Natural killer cell treated with Interleukin-12 subunit alpha and Interleukin-12 subunit beta and Interleukin-15 and Interleukin-18, amount 100 ng/mL, for 72 hours (primary cell): ENCODE measurements around the gene CAPRIN1. TPM values are rescaled to one million over a fixed set of nuclear protein-coding genes. Genes with fewer than 3 reads are reported as not detected.
A peak's percentile ranks its signal among the peaks of the same experiment; 100 is the strongest.

ENCODE experiments used
- ATAC-seq, 2 donors: fragments of 150-1000 bp; cut with Tn5 transposase in 1 of 2; sonication (Bioruptor Pico), chemical (Tn5 transposase) in 1 of 2; 2 replicates each; pipeline ENCODE4 v1.10.0; 2021
- DNase-seq: peaks from one replicate; pipeline ENCODE4 v3.0.0; 2022; ENCODE audit warnings: low spot score
- H3K27ac Mint-ChIP-seq, 2 donors: 1 replicate in 1 of 2; 2 replicates in 1 of 2; pipeline ENCODE4 v1.8.0; 2022; ENCODE audit warnings: mixed read lengths in 2 of 2, mild to moderate bottlenecking in 1 of 2, moderate library complexity in 1 of 2
- H3K27me3 Mint-ChIP-seq, 2 donors: 1 replicate in 1 of 2; 2 replicates in 1 of 2; pipeline ENCODE4 v1.8.0; 2022; ENCODE audit warnings: mixed read lengths in 2 of 2
- H3K36me3 Mint-ChIP-seq: one replicate; pipeline ENCODE4 v1.8.0; 2022; ENCODE audit warnings: mixed read lengths
- H3K4me1 Mint-ChIP-seq, 2 donors: 1 replicate in 1 of 2; 2 replicates in 1 of 2; pipeline ENCODE4 v1.8.0; 2022; ENCODE audit warnings: low read depth in 2 of 2, mixed read lengths in 2 of 2, mild to moderate bottlenecking in 1 of 2
- H3K4me3 Mint-ChIP-seq: one replicate; pipeline ENCODE4 v1.8.0; 2022; ENCODE audit warnings: mixed read lengths
- H3K9me3 Mint-ChIP-seq: 2 replicates; pipeline ENCODE4 v1.8.0; 2022; ENCODE audit warnings: mixed read lengths
- total RNA-seq, 2 donors: library from RNA; stranded (reverse); gene quantifications; one replicate each; pipeline ENCODE4 v1.2.3, GENCODE V29; 2022

Gene CAPRIN1
- total RNA-seq, 2 donors from 2014 or later: 228 to 234 TPM

DNA sequence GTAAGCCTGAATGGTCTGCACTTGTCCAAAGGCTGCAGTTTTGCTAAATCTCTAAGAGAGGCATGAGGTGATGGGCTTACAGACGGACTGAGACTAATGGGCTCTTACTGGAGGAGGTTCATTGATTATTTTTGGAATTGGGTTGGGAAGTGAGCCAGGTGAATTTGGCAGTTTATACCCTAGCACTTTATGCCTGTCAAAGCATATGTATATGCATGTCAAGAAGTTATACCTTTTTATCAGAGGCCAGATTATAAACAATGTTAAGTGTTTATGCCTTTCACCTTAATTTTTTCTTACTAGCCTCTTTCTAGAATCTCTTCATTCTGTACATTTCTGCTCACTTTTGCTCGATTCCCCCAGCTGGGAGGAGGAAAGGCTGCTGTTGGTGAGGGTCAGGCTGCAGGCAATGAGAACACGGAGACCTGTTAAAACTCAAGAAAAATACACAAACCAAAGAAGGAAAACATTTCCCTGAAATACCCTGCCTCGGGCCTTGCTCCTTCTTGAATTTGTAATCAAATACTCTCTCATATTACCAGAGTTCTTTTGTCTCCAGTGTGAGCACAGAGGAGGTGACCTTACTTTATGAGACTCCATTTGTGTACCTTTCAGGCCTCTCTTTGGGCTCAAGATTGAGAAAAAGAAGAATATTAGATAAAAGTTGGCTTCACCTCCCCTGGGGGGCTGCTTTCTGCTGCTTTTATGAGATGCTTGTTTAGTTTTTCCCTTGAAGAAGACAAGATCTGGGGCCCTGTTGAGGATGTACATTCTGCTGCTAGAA, 73.5 kb downstream of the CAPRIN1 start:
- no peak overlapping the region for H3K27ac Mint-ChIP-seq
- ATAC-seq (no peak), DNase-seq (no peak)
- no peaks in the 10 kb centered on the region for H3K9me3 Mint-ChIP-seq
- peaks cover 0 to 3% of the 10 kb centered on the region in 2 donors for H3K4me1 Mint-ChIP-seq
- H3K4me3 Mint-ChIP-seq: no peak overlapping the region
- peaks cover 43% of the 10 kb centered on the region for H3K36me3 Mint-ChIP-seq
- no peaks in the 10 kb centered on the region for H3K27me3 Mint-ChIP-seq

DNA sequence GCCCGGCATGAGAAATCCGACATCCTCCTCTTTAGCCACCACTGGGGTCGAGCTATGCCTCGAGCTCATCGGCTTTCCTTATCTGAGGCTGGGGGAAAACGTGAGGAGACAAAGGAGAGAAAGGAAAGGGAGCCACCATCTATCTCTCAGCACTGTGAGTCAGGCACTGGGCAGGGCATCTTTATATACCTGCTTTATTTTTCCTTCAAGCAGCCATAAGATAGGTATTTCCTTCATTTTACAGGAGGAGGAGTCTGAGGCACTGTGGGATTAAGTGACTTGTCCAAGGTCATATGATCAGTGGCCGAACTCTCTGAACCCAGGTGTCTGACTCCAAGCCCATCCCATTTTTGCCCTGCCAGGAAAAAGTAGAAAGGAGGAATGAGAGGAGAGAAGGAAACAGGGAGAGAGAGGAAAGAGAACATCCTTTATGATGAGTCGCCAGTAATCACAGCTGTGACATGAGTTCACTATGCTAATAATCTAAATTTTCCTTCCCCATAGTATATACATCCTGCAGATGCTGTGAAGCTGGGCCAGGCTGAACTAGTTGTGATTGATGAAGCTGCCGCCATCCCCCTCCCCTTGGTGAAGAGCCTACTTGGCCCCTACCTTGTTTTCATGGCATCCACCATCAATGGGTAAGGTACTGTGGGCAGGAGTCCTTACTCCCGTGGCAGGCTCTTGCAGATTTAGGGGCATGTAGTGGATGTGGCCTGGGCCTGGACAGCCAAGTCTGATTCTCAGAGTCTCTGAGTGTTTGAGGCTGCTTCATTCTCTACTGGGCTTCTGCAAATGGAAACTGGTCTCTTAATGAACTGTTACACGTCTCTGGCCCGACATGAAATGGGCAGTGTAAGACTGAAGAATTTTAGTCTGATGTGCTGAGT, 75.7 kb downstream of the CAPRIN1 start:
- ATAC-seq: no peak
- H3K36me3 Mint-ChIP-seq: peaks cover 36% of the 10 kb centered on the region
- DNase-seq: no peak
- H3K4me1 Mint-ChIP-seq: peaks cover 0 to 4% of the 10 kb centered on the region in 2 donors
- no peak overlapping the region for H3K4me3 Mint-ChIP-seq
- no peaks in the 10 kb centered on the region for H3K9me3 Mint-ChIP-seq
- H3K27ac Mint-ChIP-seq: no peak overlapping the region
- H3K27me3 Mint-ChIP-seq: no peaks in the 10 kb centered on the region

DNA sequence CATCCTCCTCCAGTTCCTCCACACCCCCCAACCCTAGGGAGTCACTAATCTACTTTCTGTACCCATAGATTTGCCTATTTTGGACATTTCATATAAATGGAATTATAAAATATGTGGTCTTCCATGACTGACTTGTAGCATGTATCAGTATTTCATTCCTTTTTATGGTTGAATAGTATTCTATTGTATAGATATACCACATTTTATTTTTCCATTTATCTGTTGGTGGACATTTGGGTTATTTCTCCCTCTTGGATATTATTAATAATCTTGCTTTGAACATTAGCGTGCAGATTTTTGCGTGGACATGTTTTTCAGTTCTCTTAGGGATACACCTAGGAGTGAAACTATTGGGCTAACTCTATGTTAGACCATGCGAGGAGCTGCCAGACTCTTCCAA, 77.3 kb downstream of the CAPRIN1 start:
- no peak overlapping the region for H3K4me3 Mint-ChIP-seq
- no peaks in the 10 kb centered on the region for H3K9me3 Mint-ChIP-seq
- peaks cover 39% of the 10 kb centered on the region for H3K36me3 Mint-ChIP-seq
- DNase-seq (no peak), ATAC-seq (no peak)
- no peaks in the 10 kb centered on the region for H3K27me3 Mint-ChIP-seq
- peaks cover 0 to 6% of the 10 kb centered on the region in 2 donors for H3K4me1 Mint-ChIP-seq
- no peak overlapping the region for H3K27ac Mint-ChIP-seq

DNA sequence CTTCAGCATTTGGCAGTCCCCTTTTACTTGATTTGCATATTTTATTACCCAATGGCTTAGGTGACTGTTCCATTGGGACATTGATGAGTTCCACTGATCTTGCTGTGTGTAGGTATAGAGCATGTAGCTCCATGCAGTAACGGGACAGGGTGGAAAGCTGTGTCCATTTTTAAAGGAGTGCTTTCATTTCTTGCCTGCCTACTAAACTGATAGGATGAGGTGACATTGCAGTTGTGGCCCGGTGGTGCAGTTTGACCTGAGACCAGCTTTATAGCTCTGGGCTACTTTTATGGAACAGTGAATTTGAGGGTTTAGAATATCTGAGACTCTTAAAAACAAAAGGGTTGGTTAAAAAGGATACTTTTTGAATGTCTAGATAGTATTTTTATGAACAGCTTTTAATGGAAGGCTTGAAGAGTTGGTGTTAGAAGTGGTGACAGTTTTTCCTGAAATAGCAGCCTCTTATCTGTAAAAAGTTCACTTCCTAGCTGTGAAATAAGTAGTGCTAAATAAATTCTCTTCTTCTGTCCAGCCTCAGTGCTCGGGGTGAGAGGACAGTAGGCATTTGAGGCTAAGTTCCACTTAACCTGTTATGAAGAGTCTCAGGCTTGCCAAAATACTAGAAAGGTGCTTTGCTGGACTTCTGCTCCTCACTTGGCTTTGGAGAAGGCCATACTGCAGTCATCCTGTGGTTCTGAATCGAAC, 80.9 kb downstream of the CAPRIN1 start:
- no peak overlapping the region for H3K4me3 Mint-ChIP-seq
- peaks cover 28% of the 10 kb centered on the region for H3K36me3 Mint-ChIP-seq
- no peaks in the 10 kb centered on the region for H3K9me3 Mint-ChIP-seq
- DNase-seq (no peak), ATAC-seq (no peak)
- H3K27ac Mint-ChIP-seq: no peak overlapping the region
- no peaks in the 10 kb centered on the region for H3K27me3 Mint-ChIP-seq
- H3K4me1 Mint-ChIP-seq: peaks cover 0 to 6% of the 10 kb centered on the region in 2 donors

DNA sequence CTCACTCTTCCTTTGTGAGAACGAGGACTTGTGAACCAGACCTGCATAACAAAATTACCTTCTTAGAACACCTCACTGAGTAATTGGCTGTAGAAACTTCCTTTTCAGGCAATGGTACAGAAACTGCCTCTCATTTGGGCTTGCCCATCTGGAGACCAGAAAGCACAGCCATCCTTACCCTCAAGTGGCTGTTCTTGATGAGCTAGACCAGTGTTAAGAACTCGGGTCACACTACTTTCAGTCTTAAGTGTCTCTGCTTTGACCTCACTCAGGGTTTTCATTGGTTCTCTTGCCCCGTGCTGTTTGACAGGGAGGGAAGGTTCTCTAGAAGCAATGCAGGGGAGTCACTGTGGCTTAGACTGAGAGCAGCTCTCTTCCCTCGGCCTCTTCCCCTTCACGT, 83.2 kb downstream of the CAPRIN1 start:
- no peaks in the 10 kb centered on the region for H3K9me3 Mint-ChIP-seq
- no peak overlapping the region for H3K4me3 Mint-ChIP-seq
- H3K27me3 Mint-ChIP-seq: no peaks in the 10 kb centered on the region
- H3K27ac Mint-ChIP-seq: no peak overlapping the region
- peaks cover 0 to 12% of the 10 kb centered on the region in 2 donors for H3K4me1 Mint-ChIP-seq
- H3K36me3 Mint-ChIP-seq: peaks cover 36% of the 10 kb centered on the region
- ATAC-seq (peak in 1 of 2 donors; percentile 59), DNase-seq (no peak)

DNA sequence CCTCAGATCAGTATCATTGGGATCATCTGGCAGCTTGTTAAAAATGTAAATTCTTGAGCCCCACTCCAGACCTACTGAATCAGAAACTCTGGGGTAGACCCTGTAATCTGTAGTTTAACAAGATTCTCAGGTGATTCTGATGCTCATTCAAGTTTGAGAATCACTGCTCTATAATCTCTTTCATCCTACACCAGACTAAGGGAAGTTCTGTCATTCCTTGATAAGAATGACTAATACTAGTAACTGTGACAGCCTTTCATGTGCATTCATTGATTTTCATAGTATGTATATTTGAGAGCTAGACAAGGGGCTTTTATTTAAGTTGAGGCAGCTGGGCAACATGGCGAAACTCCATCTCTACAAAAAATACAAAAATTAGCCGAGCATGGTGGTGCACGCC, 83.9 kb downstream of the CAPRIN1 start:
- DNase-seq (no peak), ATAC-seq (peak in 1 of 2 donors; percentile 68)
- Mint-ChIP-seq H3K36me3 (peaks cover 36% of the 10 kb centered on the region), H3K4me1 (peaks cover 0 to 12% of the 10 kb centered on the region in 2 donors), H3K9me3 (no peaks in the 10 kb centered on the region), H3K27me3 (no peaks in the 10 kb centered on the region), H3K27ac (no peak overlapping the region), H3K4me3 (no peak overlapping the region)

DNA sequence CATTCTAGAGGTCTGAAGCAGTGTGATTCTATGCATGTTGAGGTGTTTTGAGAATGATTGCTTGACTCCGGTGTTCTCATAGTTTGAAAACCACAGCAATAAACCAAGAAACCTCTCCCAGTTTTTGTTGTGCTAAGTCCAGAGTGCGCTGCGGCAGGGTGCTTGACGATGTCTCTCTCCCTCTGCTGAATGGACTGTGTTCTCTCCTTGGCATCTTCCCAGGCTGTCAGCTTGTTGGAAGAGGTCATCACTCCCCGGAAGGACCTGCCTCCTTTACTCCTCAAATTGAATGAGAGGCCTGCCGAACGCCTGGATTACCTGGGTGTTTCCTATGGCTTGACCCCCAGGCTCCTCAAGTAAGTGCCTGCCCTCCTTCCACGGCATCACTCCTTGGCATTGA, 84.9 kb downstream of the CAPRIN1 start:
- DNase-seq (no peak), ATAC-seq (no peak)
- peaks cover 0 to 12% of the 10 kb centered on the region in 2 donors for H3K4me1 Mint-ChIP-seq
- H3K4me3 Mint-ChIP-seq: no peak overlapping the region
- no peaks in the 10 kb centered on the region for H3K9me3 Mint-ChIP-seq
- peaks cover 39% of the 10 kb centered on the region for H3K36me3 Mint-ChIP-seq
- no peak overlapping the region for H3K27ac Mint-ChIP-seq
- no peaks in the 10 kb centered on the region for H3K27me3 Mint-ChIP-seq

DNA sequence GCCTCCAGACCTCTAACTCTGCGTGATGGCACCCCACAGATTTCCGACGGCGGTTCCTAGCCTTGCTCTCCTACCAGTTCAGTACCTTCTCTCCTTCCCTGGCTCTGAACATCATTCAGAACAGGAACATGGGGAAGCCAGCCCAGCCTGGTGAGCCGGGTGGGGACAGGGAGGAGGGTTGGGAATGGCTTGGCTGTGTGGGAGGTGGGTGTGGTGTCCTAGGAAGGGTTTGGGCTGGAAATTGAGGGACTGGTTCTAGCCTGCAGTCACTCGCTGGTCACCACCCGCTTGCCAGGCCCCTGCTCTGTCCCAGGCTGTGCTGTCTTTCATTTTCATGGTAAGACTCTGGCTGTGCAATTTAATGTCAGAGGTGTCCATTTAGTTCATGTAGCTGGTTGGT, 87.8 kb downstream of the CAPRIN1 start:
- Mint-ChIP-seq H3K27me3 (no peaks in the 10 kb centered on the region), H3K27ac (no peak overlapping the region), H3K4me1 (peaks cover 0 to 6% of the 10 kb centered on the region in 2 donors), H3K9me3 (no peaks in the 10 kb centered on the region), H3K4me3 (no peak overlapping the region), H3K36me3 (peaks cover 37% of the 10 kb centered on the region)
- ATAC-seq (no peak), DNase-seq (no peak)

DNA sequence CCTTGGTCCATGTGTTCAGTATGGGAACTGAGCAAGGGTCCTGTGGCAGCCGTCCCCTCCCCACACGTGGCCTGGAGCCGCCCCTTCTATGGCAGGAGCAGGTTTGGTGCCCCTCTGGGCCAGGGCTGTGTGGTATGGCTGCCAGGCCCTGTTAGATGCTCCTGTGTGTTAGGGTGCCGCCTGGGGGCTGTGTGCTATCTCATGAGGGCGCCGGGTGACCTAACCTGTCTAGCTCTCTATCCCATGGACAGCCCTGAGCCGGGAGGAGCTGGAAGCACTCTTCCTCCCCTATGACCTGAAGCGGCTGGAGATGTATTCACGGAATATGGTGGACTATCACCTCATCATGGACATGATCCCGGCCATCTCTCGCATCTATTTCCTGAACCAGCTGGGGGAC, 88.6 kb downstream of the CAPRIN1 start:
- Mint-ChIP-seq H3K27ac (no peak overlapping the region), H3K9me3 (no peaks in the 10 kb centered on the region), H3K4me3 (no peak overlapping the region), H3K36me3 (peaks cover 38% of the 10 kb centered on the region), H3K27me3 (no peaks in the 10 kb centered on the region), H3K4me1 (peaks cover 0 to 6% of the 10 kb centered on the region in 2 donors)
- no peak for DNase-seq
- no peak for ATAC-seq

DNA sequence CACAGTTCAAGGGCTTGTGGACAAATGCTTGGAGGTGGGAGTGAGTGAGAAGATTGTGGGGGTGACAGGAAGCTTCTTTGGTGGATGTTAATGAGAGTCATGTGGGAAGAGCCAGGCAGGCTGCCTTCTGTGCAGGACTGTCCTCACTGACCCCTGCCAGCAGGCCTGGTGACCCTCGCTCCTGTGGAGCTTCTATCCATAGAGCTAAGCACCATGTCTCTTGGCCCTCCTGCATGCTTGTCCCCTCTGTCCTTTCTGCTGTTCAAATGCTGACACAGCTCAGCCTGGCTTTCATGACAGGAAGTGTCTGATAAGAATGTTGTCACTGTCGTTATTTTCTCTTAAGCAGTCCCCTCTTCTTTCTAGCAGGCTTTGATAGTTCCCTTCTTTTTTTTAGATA, 91.5 kb downstream of the CAPRIN1 start:
- no peaks in the 10 kb centered on the region for H3K27me3 Mint-ChIP-seq
- DNase-seq (no peak), ATAC-seq (no peak)
- peak overlapping the region in 1 of 2 donors; percentile 35 for H3K27ac Mint-ChIP-seq
- H3K4me1 Mint-ChIP-seq: peaks cover 0 to 3% of the 10 kb centered on the region in 2 donors
- H3K36me3 Mint-ChIP-seq: peaks cover 40% of the 10 kb centered on the region
- no peak overlapping the region for H3K4me3 Mint-ChIP-seq
- no peaks in the 10 kb centered on the region for H3K9me3 Mint-ChIP-seq

DNA sequence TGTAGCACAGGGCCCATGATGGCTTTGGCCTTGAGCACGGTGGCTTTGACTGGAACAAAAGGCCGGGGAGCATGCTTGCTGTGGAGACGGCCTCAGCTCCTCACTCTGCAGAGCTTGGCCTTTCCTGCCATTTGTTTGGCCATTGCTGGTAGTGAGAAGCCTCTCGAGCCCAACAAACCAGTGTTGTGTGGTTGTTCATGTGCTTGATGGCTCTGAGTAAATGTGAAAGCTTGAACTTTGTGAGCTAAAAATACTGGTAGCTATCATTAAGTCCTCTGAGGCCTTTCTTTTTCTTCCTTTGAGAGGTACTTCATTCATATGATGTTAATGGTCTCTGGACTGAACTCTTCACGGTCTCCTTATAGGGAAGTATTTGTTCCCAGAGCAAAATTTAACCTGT, 93.5 kb downstream of the CAPRIN1 start:
- Mint-ChIP-seq H3K27ac (no peak overlapping the region), H3K9me3 (no peaks in the 10 kb centered on the region), H3K27me3 (no peaks in the 10 kb centered on the region), H3K36me3 (peaks cover 31% of the 10 kb centered on the region), H3K4me3 (no peak overlapping the region), H3K4me1 (no peaks in the 10 kb centered on the region)
- no peak for DNase-seq
- no peak for ATAC-seq

DNA sequence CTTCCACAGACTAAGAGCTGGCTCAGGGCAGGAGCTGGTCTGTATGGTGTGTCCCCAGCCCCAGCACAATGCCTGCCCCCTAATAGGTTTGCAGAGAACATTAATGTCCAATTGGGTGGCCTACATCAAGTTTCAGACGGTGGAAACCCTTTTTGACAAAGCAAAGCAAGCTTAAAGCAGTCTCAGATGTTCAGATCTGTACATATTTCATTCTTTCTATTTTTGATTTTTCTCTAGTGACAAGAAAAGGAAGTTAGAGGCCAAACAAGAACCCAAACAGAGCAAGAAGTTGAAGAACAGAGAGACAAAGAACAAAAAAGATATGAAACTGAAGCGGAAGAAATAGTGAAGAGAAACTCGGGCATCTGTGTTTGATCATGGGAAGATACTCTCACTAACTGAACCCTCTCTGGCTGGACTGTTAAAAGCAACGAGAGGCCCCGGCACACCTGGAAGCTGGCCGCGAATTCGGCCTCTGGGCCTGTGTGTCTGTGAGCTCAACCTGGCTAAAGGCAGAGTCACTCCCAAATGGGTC, 94.4 kb downstream of the CAPRIN1 start:
- H3K27ac Mint-ChIP-seq: no peak overlapping the region
- H3K4me3 Mint-ChIP-seq: no peak overlapping the region
- DNase-seq (no peak), ATAC-seq (no peak)
- peaks cover 31% of the 10 kb centered on the region for H3K36me3 Mint-ChIP-seq
- no peaks in the 10 kb centered on the region for H3K4me1 Mint-ChIP-seq
- H3K27me3 Mint-ChIP-seq: no peaks in the 10 kb centered on the region
- no peaks in the 10 kb centered on the region for H3K9me3 Mint-ChIP-seq

DNA sequence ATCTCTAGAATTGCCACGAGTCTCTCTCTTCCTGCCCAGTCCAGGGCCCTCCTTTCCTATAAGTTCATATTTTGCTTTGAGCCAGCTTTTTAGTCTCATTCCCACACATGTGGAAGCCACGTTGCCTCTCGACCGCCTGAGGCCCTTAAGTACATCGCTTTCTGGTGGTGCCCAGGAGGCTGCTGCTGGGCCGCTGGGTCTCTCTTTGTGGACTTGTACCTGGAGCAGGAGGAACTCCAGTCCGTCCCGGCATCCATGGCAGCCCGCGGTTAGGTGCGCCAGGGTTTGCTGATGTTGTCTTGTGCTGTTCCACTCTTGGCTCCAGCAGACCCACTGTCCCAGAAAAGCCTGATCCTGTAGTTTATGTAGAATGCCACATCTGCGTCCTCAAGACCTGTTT, 94.9 kb downstream of the CAPRIN1 start:
- Mint-ChIP-seq H3K4me3 (no peak overlapping the region), H3K9me3 (no peaks in the 10 kb centered on the region), H3K4me1 (no peaks in the 10 kb centered on the region), H3K27ac (no peak overlapping the region), H3K27me3 (no peaks in the 10 kb centered on the region), H3K36me3 (peaks cover 28% of the 10 kb centered on the region)
- ATAC-seq (no peak), DNase-seq (no peak)
